HG03520 (cell line): ENCODE results near the gene COL11A2.
"Not testable (repeated sequence)": the region's sequence is repeated elsewhere in the genome, so short reads cannot be mapped to it uniquely, and the experiment has no call there.

Experiments
- ATAC-seq: cut with Tn5 transposase; IDR thresholded peaks from one replicate; pipeline ENCODE4 v1.9.1; 2021; ENCODE audit warnings: mild to moderate bottlenecking, moderate library complexity; ENCODE audit not compliant: unreplicated experiment

COL11A2 gene

DNA sequence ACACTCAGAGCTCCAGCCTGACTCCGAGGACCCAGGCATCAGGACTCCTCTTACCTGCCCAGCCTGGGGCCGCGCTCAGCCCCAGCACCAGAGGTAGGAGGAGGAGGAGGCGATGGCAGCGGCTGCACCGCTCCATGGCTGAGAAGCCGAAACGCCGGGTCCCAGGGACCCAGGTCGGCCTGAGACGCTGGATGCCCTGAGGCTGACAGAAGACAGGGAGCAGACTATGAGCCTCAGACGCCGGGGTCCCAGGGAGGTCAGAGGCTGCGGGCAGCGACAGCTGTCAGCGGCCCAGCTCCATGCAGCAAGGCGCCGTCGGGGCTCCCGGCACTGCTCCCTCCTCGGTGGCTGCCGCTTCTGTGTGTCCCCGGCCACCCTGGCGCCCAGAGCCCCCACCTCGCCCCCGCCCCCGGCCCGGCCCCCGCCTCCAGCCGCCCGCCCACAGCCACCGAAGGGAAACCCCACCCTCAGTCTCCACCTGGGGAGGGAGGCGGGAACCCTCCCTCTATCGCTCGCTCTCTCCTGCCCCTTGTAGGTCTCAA, at the start of gene COL11A2:
TSS of gene COL11A2 (minus strand) at position 363 of the 542 bp plus-strand sequence. CDS start at position 136, 227 bp downstream.
- no peak for ATAC-seq

- no peak for ATAC-seq
Measured at GRCh38 chr6:33241968-33242367, 49.7 kb upstream of the COL11A2 start.

DNA sequence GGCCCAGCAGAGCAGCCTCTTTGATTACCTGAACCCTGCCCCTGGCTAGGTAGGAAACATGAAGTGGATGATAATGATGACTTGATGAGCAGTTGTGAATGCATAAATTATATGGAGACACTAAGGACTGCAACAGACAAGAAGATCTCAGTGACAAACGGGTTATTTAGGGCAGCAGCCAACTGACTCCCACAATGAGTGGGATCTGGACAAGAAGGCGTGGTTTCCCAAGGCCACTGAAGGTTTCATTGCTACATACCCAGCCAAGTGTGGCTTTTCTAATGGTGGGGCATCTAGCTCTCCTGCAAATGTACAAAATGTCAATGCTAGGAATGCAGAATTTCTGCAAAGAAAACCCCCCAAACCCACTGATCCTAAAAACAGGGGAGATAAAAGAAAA, 45.5 kb upstream of the COL11A2 start:
- ATAC-seq: no peak

- no peak for ATAC-seq
Measured at GRCh38 chr6:33236852-33237251, 44.6 kb upstream of the COL11A2 start.

GRCh38 chr6:33236328-33236727, 44.1 kb upstream of the COL11A2 start:
- ATAC-seq: no peak

GRCh38 chr6:33235221-33235634, 43.0 kb upstream of the COL11A2 start:
- no peak for ATAC-seq

GRCh38 chr6:33226503-33227120, 34.3 kb upstream of the COL11A2 start:
- ATAC-seq: not testable (repeated sequence)

DNA sequence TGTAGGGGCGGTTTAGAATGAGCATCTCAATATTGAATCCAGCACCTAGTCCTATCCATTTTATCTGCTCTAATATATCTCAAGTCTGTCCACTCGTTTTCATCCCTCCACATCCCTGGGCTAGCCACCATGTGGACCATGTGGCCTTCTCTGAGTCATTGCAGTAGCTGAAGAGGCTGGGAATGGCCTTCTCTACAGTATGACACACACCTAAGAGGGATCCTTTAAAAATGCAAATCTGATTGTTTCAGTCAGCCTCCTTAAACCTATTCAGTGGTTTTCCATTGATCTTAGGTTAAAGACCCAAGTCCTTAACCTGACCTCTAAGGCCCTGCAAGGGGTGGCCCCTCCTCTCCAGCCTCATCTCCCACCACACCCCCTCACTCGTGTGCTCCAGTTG, 25.4 kb upstream of the COL11A2 start:
- no peak for ATAC-seq

GRCh38 chr6:33217246-33217645, 25.0 kb upstream of the COL11A2 start:
- no peak for ATAC-seq

GRCh38 chr6:33216117-33216649, 23.9 kb upstream of the COL11A2 start:
- ATAC-seq: no peak

DNA sequence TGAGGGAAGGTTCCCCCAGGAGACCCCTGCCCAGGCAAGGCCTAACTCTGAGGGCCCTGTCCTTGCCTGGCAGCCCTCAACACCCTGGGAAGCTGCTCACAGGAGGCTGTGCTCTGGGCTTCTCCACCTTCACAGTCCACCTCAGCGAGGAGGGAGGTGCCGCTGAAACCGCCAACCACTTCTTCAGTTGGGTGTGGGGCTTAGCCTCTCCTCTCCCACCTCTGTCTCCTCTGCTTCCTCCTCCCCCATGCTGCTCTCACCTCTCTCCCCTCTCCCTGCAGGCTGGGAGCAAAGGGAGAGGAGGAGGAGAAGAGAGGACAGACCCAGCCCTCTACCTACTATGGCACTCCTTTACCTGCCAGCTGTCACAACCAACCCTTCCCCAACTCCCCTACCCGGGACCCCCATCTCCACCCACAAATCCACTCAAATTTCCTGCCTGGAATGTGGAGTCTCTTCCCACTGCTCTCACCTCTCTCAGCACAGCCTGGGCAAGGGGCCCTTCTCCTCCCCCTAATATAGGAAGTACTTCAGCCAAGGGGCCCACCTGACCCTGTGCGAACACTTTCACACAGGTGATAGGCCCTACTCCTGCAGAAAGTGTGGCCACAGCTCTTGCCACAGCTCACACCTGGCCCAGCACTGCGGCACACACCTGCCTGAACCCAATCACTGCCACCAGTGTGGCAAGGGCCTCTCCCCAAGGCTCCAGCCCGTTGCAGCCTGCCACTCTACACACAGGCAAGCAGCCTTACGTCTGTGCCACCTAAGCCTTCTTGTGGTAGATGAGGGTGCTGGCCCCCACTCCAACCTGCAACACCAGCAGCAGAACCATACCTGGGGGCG, 23.2 kb upstream of the COL11A2 start:
- ATAC-seq: no peak

DNA sequence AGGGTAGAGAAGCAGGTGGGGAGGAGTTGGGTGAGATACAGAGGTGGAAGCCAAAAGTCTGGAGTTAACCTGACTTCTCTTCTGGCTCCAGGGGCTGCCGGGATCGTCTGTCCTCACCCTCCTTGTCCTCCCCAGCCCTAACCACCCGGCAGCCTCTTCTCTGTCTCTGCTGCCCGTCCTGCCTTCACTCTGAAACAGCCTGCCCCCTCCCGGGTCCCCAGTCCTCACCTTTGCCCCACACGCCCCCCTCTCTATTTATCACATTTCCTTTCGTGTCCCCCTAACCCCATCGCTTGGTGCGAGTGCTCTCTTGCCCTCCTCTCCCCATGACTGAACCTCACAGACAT, 21.7 kb upstream of the COL11A2 start:
- ATAC-seq: no peak

DNA sequence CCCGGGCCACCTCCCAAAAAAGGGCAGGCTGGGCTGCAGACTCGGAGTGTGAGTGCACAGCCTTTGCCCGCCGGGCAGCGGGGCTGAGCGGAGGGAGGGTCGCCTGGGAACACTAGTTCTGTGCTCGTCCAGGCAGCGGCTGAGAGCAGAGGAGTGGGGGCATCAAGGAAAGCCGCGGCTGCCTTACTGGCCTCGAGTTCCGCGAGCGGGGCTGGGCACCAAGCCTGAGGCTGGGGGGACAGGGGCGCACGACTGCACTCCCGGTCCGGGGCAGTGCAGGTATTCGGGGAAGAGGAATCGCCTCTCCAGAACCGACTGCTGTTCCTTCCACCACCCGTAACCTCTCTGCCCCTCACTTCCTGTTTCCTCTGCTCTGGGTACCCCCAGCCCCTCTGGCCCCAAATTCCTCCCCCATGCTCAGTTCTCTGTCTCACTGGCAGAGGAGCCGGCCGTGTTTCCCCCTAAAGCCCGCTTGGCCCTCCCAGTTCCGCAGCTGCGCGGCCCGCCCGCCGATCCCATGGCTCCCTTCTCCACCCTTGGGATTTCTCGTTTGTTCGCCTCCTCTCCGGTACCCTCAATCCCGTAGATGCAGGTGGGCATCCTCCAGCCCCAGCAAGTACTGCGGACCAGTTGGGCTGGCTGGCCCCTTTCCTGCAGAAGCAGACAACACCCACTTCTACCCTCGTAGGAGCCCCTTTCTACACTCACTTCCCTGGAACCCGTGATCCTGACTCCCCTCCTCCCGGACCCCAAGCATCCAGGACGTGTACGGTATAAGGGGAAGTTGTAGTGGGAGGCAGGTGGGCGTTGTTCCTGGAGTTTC, 21.1 kb upstream of the COL11A2 start:
- no peak for ATAC-seq

DNA sequence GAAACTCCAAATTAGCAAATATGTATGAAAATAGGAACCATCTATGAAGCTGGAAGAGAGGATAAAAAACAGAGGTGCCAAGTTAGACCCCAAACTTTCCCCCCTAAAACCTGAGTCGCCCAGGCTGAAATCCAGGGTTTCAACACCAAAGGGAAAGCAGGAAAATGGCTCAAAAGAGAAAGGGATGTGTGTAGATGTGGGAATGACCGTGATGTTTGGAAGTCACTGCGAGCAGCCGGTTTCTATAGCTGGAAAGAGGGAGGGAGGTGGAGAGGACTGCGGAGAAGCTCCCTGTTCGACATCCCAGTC, 20.5 kb upstream of the COL11A2 start:
- no peak for ATAC-seq

- no peak for ATAC-seq
Measured at GRCh38 chr6:33211666-33212422, 19.6 kb upstream of the COL11A2 start.

GRCh38 chr6:33211136-33211535, 18.9 kb upstream of the COL11A2 start:
- no peak for ATAC-seq

DNA sequence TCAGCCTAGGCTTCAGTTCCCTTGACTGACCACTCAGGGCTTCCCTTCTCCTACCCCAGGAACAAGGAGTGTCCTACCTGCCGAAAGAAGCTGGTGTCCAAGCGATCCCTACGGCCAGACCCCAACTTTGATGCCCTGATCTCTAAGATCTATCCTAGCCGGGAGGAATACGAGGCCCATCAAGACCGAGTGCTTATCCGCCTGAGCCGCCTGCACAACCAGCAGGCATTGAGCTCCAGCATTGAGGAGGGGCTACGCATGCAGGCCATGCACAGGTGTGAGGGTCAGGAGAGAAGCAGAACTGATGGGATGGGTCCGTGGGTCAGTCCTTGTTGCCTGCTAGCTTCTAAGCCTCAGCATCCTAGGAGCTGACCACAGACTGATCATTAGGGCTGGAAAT, 17.6 kb upstream of the COL11A2 start:
- no peak for ATAC-seq

- ATAC-seq: no peak
Measured at GRCh38 chr6:33208091-33208967, 16.1 kb upstream of the COL11A2 start, which contains the start of gene RING1. Gene RING1, plus strand, starts transcription at chr6:33208500. Its CDS starts 323 bp downstream, at chr6:33208823.

DNA sequence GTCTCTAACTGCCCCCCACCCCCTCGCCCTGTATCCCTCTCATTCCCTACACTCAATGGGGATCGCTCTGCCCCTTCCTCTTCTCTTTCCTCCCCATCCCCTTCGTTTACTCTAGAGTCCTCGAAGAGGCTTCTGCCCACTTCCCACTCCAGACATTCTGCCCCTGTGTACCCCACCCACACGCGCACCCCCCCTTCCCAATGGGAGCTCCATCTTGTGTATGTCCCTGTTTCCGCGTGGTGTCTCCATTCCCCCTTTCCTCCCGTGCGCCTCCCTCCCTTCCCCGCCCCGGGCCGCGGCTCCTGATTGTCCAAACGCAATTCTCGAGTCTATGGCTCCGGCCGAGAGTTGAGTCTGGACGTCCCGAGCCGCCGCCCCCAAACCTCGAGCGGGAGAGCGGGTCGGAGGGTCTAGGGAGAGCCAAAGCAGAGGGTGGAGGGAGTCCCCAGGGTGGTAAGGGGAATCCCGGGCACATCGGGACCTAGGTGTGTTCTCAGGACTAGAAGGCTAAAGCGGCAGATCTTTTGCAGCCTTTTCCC, 15.4 kb upstream of the COL11A2 start:
- ATAC-seq: no peak
